HG02938 (cell line): ENCODE results near the gene ARID5B.

ENCODE experiments used
- ATAC-seq: cut with Tn5 transposase; IDR thresholded peaks from one replicate; pipeline ENCODE4 v1.9.1; 2021; ENCODE audit warnings: mild to moderate bottlenecking, moderate library complexity; ENCODE audit not compliant: unreplicated experiment

The ARID5B gene

GRCh38 chr10:61887772-61888171, 13.7 kb upstream of the ARID5B start:
- no peak for ATAC-seq

- no peak for ATAC-seq
Measured at GRCh38 chr10:61888744-61889143, 12.8 kb upstream of the ARID5B start.

DNA sequence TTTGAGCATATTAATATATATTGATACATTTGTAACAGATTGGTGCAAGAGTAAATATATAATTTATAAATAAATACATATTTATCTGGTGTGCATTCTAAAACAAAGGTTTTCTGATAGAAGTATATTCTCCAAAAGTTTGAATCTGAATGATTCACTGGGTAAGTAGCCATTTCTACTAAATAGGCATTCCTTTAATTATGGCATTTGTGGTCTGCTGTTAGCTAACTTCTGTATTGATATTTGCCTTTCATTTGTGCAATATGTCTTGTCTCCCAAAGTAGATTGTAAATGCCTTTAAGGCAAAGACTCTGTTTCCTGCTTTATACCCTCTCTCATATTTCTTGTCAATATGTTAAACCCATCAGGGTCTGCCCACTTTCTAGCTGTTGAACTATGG, 11.1 kb upstream of the ARID5B start:
- ATAC-seq = no peak

GRCh38 chr10:61890881-61891409, 10.6 kb upstream of the ARID5B start:
- no peak for ATAC-seq

DNA sequence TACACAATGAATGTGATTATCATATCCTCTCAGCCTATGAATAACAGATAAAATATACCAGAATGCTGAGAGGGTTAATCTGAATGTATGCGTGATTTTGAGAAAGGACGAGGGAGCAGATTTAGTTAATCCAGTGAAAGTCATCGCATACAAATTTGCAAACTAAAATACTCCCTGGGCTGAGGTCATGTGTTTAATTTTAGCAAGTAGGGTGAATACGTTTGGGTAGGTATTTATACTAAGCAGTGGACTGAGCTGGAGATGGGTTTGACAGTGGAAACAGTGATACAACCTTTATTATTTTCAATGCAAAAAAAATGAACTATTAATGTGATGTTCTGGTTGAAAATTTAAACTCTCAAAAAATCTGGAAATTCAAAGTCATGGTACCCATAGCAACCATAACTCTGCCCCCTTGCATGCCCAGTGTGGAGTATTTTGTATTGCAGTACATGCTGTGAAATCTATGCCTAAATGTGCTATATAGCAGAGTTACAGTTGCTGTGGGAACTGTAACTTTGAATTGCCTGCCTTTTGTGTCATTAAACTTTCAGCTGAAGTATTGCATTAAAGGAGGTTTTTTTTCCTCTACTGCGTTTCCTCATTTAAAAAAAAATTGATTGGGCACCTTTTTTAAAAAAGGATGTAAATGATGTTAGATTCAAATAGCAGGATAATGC, 9.5 kb upstream of the ARID5B start:
- ATAC-seq = no peak

GRCh38 chr10:61892961-61893360, 8.5 kb upstream of the ARID5B start:
- no peak for ATAC-seq

DNA sequence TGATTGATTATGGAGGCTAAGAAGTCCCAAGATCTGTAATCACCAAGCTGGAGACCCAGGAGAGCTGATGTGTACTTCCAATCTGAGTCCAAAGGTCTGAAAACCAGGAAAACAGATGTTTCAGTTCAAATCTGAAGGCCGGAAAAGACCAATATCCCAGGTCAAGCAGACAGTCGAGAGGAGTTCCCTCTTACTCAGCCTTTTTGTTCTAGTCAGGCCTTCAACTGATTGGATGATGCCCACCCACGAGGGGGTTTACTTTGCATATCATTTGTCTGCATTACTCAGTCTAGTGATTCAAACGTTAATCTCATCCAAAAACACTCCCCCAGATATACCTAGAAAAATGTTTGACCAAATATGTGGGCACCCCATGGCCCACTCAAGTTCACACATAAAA, 7.4 kb upstream of the ARID5B start:
- ATAC-seq = no peak

GRCh38 chr10:61895898-61896600, 5.5 kb upstream of the ARID5B start:
- ATAC-seq = no peak

GRCh38 chr10:61896854-61897661, 4.4 kb upstream of the ARID5B start:
- ATAC-seq = peak; percentile 65

DNA sequence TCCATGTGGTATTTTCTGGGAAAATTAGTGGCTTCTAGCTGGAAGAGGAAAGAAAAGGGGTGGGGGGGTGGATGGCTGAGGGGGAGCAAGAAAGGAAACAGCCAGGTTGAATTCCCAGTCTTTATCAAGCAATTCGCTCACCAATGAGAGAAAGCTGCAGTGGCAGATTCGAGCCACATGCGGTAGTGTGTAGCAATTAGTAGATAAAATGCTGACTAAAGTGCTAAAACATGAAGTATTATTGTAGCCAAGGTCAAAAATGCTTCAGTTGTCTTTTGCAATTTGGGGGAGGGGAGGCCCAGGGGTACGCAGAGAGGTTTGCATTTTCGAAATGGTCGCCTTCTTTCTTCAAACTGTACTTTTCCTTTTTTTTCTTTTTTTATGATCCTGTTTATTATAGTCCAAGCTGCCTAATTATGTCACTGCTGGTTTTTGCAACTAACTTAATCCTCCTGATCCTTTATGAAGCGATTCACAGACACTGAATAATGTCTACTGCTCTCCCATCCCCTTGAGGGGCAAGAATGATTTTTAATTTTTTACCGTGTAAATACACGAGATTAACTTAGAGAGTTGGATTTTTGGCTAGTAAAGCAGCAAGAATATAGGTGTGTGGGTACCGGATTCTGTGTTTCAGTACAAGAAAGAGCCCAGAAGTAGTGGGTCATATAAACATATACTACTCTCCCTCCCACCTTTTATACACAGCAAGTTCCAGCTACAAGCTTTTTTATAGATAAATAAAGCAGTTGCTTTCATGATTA, 3.6 kb upstream of the ARID5B start:
- no peak for ATAC-seq

- ATAC-seq = no peak
Measured at GRCh38 chr10:61898435-61898778, 3.1 kb upstream of the ARID5B start.

DNA sequence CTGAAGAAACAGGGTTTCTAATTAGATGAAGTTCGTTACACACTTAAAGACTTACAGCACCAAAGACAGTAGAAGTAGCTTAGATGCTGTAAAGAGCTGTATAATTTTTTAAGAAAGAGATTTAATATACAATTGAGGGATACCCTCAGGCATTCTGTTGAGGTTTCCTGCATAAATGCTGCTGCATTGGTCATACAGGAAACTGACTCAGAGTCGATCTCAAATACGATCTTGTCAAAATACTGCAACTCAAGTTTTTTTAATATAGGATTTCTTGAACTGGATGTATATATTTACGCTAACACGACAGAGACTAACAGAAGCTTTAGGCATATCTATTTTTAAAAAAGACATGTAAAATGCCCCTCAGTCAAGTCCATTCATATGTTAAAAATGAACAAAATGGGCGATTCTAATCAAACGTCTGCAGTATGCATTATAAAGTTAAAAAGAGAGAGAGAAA, 2.4 kb upstream of the ARID5B start:
- no peak for ATAC-seq

DNA sequence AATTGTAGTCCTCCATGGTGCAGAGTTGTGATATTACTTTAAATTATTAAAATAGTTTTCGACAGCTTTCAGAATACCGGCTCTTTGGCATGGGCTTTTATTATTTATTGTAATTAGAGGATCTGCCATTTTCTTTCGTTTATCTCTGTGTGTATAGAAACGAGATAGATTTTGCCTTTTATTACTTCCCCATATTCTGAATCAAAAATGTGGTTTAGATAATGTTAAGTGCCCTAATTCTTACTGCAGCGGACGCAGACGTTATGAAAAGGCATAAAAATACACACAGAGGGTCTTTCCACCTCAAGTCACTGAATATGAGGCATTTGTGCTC, 1.9 kb upstream of the ARID5B start:
- no peak for ATAC-seq

DNA sequence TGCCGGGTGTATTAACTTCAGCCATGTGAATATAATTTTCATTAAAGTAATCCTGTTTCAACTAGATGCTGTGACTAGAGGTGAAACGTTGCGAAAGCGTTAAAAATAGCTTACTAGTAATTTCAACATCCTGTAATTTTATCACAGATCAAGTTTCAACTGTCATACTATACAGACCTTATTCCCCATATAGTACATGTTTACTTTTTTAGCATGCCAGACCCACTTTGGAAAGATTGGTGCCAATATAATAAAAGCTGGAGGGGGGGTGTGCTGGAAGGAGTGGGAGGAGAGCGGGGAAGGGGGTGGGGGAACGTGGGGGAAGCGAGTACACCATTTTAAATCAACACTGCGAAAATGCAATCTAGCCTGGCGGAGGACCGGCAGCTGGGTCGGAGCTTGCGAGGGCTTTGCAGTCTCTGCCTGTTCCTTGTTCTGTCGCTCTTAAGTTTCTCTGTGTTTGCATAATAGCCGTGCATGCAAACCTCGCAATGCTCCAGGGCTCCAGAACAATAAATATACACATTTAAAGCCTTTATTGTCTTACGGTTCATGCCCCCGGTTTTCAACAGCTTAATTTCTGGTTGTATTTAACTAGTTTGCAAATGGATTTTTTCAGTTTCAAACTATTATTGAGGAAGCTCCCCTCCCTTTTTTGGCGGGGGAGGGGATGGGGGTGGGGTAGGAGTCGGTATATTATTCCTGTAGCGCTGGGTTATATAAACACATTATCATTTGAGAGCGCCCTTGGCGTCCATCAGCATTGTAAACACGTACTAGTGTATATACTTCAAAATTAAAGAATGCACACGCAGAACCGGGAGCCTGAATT, 1.3 kb upstream of the ARID5B start:
- ATAC-seq = peak; percentile 22

DNA sequence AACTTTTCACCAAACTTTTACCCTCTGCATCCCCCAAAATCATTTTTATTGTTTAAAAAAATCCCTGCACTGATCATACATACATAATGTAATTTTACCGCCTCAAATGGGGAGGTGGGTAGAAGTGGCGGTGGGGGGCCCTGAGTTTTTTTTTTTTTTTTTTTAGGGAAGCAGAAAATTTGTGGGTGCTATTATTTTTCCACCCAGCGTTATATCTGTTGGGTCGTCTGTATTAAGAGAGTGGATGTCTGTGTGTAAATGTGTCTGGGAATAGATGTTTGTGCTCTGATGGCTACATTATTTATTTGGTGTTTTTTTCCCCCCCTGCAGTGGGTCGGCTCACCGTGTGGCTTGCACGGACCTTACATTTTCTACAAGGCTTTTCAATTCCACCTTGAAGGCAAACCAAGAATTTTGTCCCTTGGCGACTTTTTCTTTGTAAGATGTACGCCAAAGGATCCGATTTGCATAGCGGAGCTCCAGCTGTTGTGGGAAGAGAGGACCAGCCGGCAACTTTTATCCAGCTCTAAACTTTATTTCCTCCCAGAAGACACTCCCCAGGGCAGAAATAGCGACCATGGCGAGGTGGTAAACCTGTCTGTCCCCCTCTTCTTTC, 438 bp downstream of the ARID5B start:
- no peak for ATAC-seq

- peak; percentile 7 for ATAC-seq
Measured at GRCh38 chr10:61902445-61903220, 1.1 kb downstream of the ARID5B start.

DNA sequence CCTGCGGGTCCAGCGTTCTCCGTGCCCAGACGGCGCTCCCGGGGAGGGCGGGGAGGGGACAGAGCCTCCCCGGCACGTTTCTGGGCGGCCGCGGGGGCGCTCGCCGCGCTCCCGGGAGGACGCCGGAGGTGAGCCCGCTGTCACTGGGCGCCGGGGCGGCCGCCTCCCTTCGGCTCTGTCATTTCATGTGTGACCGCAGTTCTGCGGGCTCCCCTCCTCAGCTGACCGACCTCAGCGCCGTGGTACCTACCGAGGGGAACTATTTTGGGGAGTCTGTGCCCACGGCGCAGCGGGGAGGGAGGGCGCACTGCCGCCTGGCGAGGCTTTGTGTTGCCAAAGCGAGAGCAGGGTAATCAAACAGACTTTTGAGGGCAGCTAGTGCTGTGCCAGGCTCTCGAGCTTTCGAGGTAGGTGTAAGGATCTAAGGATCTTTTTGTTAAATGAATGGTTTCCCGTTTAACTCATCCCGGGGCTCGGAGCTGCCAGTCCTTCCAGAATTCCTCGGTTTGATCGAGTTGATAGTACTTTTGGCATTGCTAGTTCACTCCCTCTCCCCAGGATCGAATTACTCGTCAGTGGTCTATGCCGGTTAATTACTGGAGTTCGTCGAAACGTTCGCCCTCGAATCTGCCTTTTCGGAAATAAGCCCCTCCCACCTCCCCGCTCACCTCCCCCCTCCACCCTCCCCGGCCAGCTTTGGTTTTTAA, 1.9 kb downstream of the ARID5B start:
- ATAC-seq = peak; percentile 40

- no peak for ATAC-seq
Measured at GRCh38 chr10:61903928-61904344, 2.4 kb downstream of the ARID5B start.
